GM19463 (cell line): Measurements from ENCODE around the gene PSAT1.
"Not testable (repeated sequence)": the region's sequence is repeated elsewhere in the genome, so short reads cannot be mapped to it uniquely, and the experiment has no call there.

Experiments
- ATAC-seq: cut with Tn5 transposase; IDR thresholded peaks from one replicate; pipeline ENCODE4 v1.9.1; 2021; ENCODE audit warnings: mild to moderate bottlenecking, moderate library complexity; ENCODE audit not compliant: unreplicated experiment

The PSAT1 gene

GRCh38 chr9:78296893-78297671 lies at the start of gene PSAT1:
PSAT1 (plus strand) TSS chr9:78297125; CDS start chr9:78297211, 86 bp downstream.
- ATAC-seq, result peak; percentile 96

GRCh38 chr9:78248635-78249034 lies 48.3 kb upstream of the PSAT1 start:
- ATAC-seq, result no peak

- no peak for ATAC-seq
Observed at GRCh38 chr9:78249542-78249941, 47.4 kb upstream of the PSAT1 start.

GRCh38 chr9:78252616-78253015 lies 44.3 kb upstream of the PSAT1 start:
- ATAC-seq, result no peak

- no peak for ATAC-seq
Observed at GRCh38 chr9:78253285-78253684, 43.6 kb upstream of the PSAT1 start.

GRCh38 chr9:78261403-78262001 lies 35.4 kb upstream of the PSAT1 start:
- peak; percentile 48 for ATAC-seq

- ATAC-seq, result no peak
Observed at GRCh38 chr9:78262655-78263054, 34.3 kb upstream of the PSAT1 start.

- ATAC-seq, result no peak
Observed at GRCh38 chr9:78267889-78268288, 29.0 kb upstream of the PSAT1 start.

GRCh38 chr9:78269784-78270183 lies 27.1 kb upstream of the PSAT1 start:
- no peak for ATAC-seq

- no peak for ATAC-seq
Observed at GRCh38 chr9:78272307-78272706, 24.6 kb upstream of the PSAT1 start.

GRCh38 chr9:78273761-78274160 lies 23.2 kb upstream of the PSAT1 start:
- no peak for ATAC-seq

- ATAC-seq, result no peak
Observed at GRCh38 chr9:78278177-78278777, 18.6 kb upstream of the PSAT1 start.

GRCh38 chr9:78278801-78279200 lies 18.1 kb upstream of the PSAT1 start:
- no peak for ATAC-seq

- no peak for ATAC-seq
Observed at GRCh38 chr9:78280982-78281668, 15.8 kb upstream of the PSAT1 start.

- not testable (repeated sequence) for ATAC-seq
Observed at GRCh38 chr9:78284181-78284580, 12.7 kb upstream of the PSAT1 start.

- no peak for ATAC-seq
Observed at GRCh38 chr9:78286125-78286524, 10.8 kb upstream of the PSAT1 start.

- ATAC-seq, result no peak
Observed at GRCh38 chr9:78286946-78287388, 10.0 kb upstream of the PSAT1 start.

GRCh38 chr9:78288214-78288892 lies 8.6 kb upstream of the PSAT1 start:
- ATAC-seq, result no peak

- no peak for ATAC-seq
Observed at GRCh38 chr9:78289474-78289873, 7.5 kb upstream of the PSAT1 start.

- no peak for ATAC-seq
Observed at GRCh38 chr9:78291240-78291925, 5.5 kb upstream of the PSAT1 start.
